ENCODE data around the gene CACNA1I.

- TF ChIP-seq MYC (IDR thresholded peaks at IDR 0.05; ENCODE audit: low read depth, low read length) (no peak), CTCF (IDR thresholded peaks at IDR 0.05; ENCODE audit: low read depth, low read length) (no peak), POLR2A (IDR thresholded peaks at IDR 0.05; ENCODE audit: extremely low read depth, insufficient read length) (no peak)
Measured at GRCh38 chr22:39713799-39714290, 143.3 kb downstream of the CACNA1I start.
